ENCODE measurements around the gene IP6K1.

Gene IP6K1

DNA sequence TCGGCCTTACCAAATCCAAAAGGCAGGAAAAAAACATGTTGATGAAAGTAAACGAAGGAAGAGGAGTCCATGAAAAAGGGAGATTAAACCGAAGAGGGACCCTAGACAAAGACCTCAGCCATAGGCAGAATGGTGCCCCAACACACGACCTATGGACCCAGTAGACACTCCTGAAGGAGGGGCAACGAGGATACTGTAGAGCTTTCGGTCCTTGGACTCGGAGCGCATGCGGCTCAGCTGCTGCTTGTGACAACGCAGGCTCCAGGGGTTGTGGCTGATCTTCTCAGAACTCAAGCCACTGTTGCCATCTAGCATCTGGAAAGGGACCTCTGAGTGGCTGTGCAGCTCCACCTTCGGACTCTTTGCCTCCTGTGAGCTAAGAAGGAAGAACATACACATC, 53.7 kb downstream of the IP6K1 start:
- H3K27ac ChIP-seq (ENCODE audit: poor library complexity, severe bottlenecking) = no peak overlapping the region
- no peaks in the 10 kb centered on the region for H3K9me3 ChIP-seq (ENCODE audit: severe bottlenecking)
- H3K36me3 ChIP-seq (ENCODE audit: low read depth) = peaks cover 69% of the 10 kb centered on the region
- ATAC-seq (ENCODE audit: low read depth) (no peak), DNase-seq (ENCODE audit: low spot score) (no peak)
- TF ChIP-seq, protein P1, sequence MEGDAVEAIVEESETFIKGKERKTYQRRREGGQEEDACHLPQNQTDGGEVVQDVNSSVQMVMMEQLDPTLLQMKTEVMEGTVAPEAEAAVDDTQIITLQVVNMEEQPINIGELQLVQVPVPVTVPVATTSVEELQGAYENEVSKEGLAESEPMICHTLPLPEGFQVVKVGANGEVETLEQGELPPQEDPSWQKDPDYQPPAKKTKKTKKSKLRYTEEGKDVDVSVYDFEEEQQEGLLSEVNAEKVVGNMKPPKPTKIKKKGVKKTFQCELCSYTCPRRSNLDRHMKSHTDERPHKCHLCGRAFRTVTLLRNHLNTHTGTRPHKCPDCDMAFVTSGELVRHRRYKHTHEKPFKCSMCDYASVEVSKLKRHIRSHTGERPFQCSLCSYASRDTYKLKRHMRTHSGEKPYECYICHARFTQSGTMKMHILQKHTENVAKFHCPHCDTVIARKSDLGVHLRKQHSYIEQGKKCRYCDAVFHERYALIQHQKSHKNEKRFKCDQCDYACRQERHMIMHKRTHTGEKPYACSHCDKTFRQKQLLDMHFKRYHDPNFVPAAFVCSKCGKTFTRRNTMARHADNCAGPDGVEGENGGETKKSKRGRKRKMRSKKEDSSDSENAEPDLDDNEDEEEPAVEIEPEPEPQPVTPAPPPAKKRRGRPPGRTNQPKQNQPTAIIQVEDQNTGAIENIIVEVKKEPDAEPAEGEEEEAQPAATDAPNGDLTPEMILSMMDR (IDR thresholded peaks at IDR 0.05; ENCODE audit: poor library complexity, severe bottlenecking) = no peak
- no peaks in the 10 kb centered on the region for H3K27me3 ChIP-seq (ENCODE audit: insufficient read depth, poor library complexity, severe bottlenecking)
- no peaks in the 10 kb centered on the region for H3K4me1 ChIP-seq (ENCODE audit: insufficient read depth, poor library complexity, severe bottlenecking)
- no peak overlapping the region for H3K4me3 ChIP-seq (ENCODE audit: severe bottlenecking)

DNA sequence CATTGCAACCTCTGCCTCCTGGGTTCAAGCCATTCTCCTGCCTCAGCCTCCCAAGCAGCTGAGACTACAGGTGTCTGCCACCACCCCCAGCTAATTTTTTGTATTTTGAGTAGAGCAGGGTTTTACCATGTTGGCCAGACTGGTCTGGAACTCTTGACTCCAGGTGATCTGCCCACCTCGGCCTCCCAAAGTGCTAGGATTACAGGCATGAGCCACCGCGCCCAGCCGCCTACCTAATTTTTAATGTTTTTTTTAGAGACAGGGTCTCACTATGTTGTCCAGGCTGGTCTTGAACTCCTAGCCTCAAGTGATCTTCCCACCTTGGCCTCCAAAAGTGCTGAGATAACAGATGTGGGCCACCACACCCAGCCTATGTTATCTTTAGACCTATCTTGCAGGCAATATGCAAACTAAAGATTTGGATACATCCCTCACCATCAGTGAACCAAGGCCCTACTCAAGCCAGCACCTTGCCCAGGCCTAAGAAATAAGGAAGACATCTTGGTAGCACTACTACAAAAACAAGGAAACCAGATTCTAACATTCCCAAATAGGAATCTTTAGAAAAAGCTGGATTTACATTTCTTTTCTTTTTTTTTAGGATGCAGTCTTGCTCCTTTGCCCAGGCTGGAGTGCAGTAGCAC, 56.3 kb downstream of the IP6K1 start:
- no peak for ATAC-seq (ENCODE audit: low read depth)

DNA sequence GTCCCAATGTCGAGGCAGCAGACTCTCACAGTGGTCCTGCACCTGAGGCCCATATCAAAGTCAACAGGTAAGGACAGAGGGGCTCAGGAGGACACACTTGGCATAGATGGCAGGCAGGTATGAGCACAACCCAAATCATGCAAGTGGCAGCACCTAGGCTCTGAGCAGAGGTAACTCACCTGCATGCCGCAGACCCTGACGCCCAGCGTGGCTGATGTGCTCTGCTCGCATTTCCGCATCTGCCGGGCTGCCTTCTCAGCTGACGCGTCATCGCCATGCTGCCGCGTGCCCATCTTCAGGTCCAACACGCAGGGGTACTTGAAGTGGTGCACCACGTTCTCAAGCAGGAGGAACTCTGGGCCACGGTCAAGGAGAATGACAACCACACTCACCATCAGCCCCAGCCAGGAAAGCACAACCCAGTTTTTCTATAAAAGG, 58.4 kb downstream of the IP6K1 start:
- H3K36me3 ChIP-seq (ENCODE audit: low read depth) = peaks cover 30% of the 10 kb centered on the region
- H3K27me3 ChIP-seq (ENCODE audit: insufficient read depth, poor library complexity, severe bottlenecking) = no peaks in the 10 kb centered on the region
- no peak overlapping the region for H3K4me3 ChIP-seq (ENCODE audit: severe bottlenecking)
- ATAC-seq (ENCODE audit: low read depth) = no peak
- TF ChIP-seq, protein P1 (IDR thresholded peaks at IDR 0.05; ENCODE audit: poor library complexity, severe bottlenecking) = no peak
- H3K9me3 ChIP-seq (ENCODE audit: severe bottlenecking) = no peaks in the 10 kb centered on the region
- no peak for DNase-seq (ENCODE audit: low spot score)
- no peaks in the 10 kb centered on the region for H3K4me1 ChIP-seq (ENCODE audit: insufficient read depth, poor library complexity, severe bottlenecking)
- H3K27ac ChIP-seq (ENCODE audit: poor library complexity, severe bottlenecking) = no peak overlapping the region

More for the DNA sequence above, 56.3 kb downstream of the IP6K1 start:
- TF ChIP-seq, protein P1 (IDR thresholded peaks at IDR 0.05; ENCODE audit: poor library complexity, severe bottlenecking) = no peak
- Histone ChIP-seq H3K27ac (ENCODE audit: poor library complexity, severe bottlenecking) (no peak overlapping the region), H3K27me3 (ENCODE audit: insufficient read depth, poor library complexity, severe bottlenecking) (no peaks in the 10 kb centered on the region), H3K36me3 (ENCODE audit: low read depth) (peaks cover 49% of the 10 kb centered on the region), H3K4me1 (ENCODE audit: insufficient read depth, poor library complexity, severe bottlenecking) (no peaks in the 10 kb centered on the region), H3K4me3 (ENCODE audit: severe bottlenecking) (no peak overlapping the region), H3K9me3 (ENCODE audit: severe bottlenecking) (no peaks in the 10 kb centered on the region)
- no peak for DNase-seq (ENCODE audit: low spot score)

DNA sequence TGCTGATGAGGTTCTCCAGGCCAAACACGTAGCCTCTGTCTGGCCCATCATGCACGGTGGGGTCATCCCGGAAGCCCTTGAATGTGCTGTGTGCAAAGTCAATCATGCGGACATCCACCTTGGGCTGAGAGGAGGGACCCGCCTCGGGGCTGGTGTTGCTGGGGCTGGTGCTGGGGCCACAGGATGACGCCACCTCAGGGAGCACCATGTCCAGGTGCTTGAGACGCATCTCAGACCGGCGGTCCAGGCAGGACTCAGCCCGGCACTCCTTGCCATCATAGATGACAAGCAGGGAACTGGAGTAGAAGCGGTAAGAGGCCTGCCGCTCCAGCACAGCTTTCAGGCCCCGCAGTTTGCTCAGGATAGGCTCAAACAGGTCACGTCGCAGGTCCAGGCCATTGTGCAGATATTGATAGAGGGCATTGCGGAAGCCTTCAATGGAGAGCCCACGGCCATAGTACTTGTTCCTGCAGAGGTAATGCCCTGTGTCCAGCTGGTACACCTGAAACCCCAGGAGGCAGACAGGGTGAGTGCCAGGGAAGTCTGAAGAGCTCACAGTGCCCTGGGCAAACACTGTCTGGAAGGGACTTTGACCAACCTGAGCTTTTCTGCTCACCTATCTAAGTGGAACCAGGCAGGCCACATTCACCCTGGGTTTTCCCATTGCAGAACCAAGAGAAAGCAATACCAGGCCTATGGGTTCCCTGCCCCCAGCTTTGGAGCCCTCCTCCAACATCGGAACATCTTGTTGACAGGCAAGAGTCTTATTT, 59.0 kb downstream of the IP6K1 start:
- no peaks in the 10 kb centered on the region for H3K4me1 ChIP-seq (ENCODE audit: insufficient read depth, poor library complexity, severe bottlenecking)
- no peak overlapping the region for H3K4me3 ChIP-seq (ENCODE audit: severe bottlenecking)
- H3K27me3 ChIP-seq (ENCODE audit: insufficient read depth, poor library complexity, severe bottlenecking) = no peaks in the 10 kb centered on the region
- TF ChIP-seq, protein P1 (IDR thresholded peaks at IDR 0.05; ENCODE audit: poor library complexity, severe bottlenecking) = no peak
- peaks cover 28% of the 10 kb centered on the region for H3K36me3 ChIP-seq (ENCODE audit: low read depth)
- DNase-seq (ENCODE audit: low spot score) (no peak), ATAC-seq (ENCODE audit: low read depth) (no peak)
- no peaks in the 10 kb centered on the region for H3K9me3 ChIP-seq (ENCODE audit: severe bottlenecking)
- no peak overlapping the region for H3K27ac ChIP-seq (ENCODE audit: poor library complexity, severe bottlenecking)

Measured in RWPE2 (cell line).